ENCODE data around the gene PCYOX1L. TPM values are rescaled to one million over a fixed set of nuclear protein-coding genes. Genes with fewer than 3 reads are reported as not detected.

PCYOX1L gene
- polyA plus RNA-seq, 3 donors: 9.8 to 31.8 (median 13.5) TPM

DNA sequence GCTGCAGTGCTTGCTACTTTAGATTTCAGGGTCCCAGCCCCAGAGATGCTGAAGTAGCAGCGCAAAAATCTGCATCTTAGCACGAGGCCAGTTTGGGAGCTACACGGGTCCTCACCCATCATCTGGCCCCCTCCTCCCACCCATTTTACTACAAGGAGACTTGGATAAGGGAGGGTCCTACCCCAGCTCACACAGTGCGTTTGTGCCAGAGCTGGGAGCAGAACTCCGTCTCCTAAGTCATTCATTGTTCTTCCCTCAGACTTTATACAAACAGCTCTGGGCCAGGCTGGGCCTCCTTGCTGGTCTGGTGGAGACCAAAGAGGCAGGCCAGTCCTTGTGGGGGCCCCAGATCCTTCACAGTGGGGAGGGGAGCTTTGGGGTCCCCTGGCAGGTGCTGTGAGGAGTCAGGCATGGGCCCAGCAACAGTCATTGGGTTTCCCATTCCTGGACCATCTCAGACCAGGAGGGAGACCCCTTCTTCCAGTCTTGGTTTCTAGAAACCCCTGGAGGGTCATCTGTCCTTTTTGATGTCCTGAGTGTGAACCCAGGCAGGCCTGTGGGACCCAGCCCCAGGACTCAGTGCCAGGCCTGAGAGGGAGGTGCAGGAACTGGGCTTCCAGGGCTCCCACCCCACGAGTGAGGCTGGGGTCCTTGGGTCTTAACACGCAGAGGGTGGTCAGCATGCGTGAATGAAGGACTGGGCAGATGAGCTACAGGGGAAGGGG, 23.6 kb downstream of the PCYOX1L start:
- Histone ChIP-seq H3K4me1 (ENCODE audit: control insufficient read depth in 1 of 2, insufficient read depth in 2 of 2, low read length in 2 of 2) (no peaks in the 10 kb centered on the region), H4K20me1 (ENCODE audit: insufficient read depth, low read length) (no peaks in the 10 kb centered on the region), H3K27ac (ENCODE audit: low read depth in 1 of 2, low read length in 2 of 2) (no peak overlapping the region), H3K27me3 (ENCODE audit: control insufficient read depth in 2 of 2, insufficient read depth in 2 of 2, low read length in 2 of 2) (no peaks in the 10 kb centered on the region), H3K79me2 (ENCODE audit: insufficient read depth, low read length) (no peaks in the 10 kb centered on the region), H3K9ac (ENCODE audit: insufficient read depth, low read length, poor library complexity, severe bottlenecking) (no peak overlapping the region), H3K4me2 (replicated peaks; ENCODE audit: extremely low read depth, low read length, poor library complexity, severe bottlenecking) (no peak overlapping the region), H3K4me3 (replicated peaks in 1 of 3; ENCODE audit: low read depth in 2 of 3, low read length in 3 of 3) (no peak overlapping the region), H3K9me3 (replicated peaks in 1 of 2; ENCODE audit: control insufficient read depth in 1 of 2, insufficient read depth in 1 of 2, low read length in 2 of 2) (no peaks in the 10 kb centered on the region), H3K36me3 (replicated peaks in 1 of 2; ENCODE audit: control insufficient read depth in 1 of 2, insufficient read depth in 2 of 2, low read length in 2 of 2) (no peaks in the 10 kb centered on the region), H2AFZ (ENCODE audit: insufficient read depth, low read depth, low read length, poor library complexity, severe bottlenecking) (peak overlapping the region; percentile 22)
- intact Hi-C loops (cut with micrococcal nuclease): loop anchor here (5.0 kb wide), 2 partner anchors 181 to 186 kb away; no protein-coding TSS in a partner anchor
- TF ChIP-seq, protein P1, sequence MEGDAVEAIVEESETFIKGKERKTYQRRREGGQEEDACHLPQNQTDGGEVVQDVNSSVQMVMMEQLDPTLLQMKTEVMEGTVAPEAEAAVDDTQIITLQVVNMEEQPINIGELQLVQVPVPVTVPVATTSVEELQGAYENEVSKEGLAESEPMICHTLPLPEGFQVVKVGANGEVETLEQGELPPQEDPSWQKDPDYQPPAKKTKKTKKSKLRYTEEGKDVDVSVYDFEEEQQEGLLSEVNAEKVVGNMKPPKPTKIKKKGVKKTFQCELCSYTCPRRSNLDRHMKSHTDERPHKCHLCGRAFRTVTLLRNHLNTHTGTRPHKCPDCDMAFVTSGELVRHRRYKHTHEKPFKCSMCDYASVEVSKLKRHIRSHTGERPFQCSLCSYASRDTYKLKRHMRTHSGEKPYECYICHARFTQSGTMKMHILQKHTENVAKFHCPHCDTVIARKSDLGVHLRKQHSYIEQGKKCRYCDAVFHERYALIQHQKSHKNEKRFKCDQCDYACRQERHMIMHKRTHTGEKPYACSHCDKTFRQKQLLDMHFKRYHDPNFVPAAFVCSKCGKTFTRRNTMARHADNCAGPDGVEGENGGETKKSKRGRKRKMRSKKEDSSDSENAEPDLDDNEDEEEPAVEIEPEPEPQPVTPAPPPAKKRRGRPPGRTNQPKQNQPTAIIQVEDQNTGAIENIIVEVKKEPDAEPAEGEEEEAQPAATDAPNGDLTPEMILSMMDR (IDR thresholded peaks at IDR 0.05): no peak
- peaks cover 1 to 3% (median 1%) of the 10 kb centered on the region in 3 donors for H3K27me3 Mint-ChIP-seq (ENCODE audit: low read depth in 3 of 3)
- no peak for DNase-seq
- H3K4me3 Mint-ChIP-seq: no peak overlapping the region
- no peaks in the 10 kb centered on the region for H3K36me3 Mint-ChIP-seq
- H3K4me1 Mint-ChIP-seq: peaks cover 4% of the 10 kb centered on the region
- 51% methylated on average over 6 of the region's 8 CpGs for WGBS (ENCODE audit: insufficient coverage)
- H3K9me3 Mint-ChIP-seq: peaks cover 0 to 2% (median 0%) of the 10 kb centered on the region in 7 donors
- peak overlapping the region in 1 of 7 donors; percentile 44 for H3K27ac Mint-ChIP-seq

GRCh38 chr5:149381986-149382338, 24.1 kb downstream of the PCYOX1L start:
- Histone ChIP-seq H3K27ac (ENCODE audit: low read depth in 1 of 2, low read length in 2 of 2) (no peak overlapping the region), H4K20me1 (ENCODE audit: insufficient read depth, low read length) (no peaks in the 10 kb centered on the region), H3K4me1 (ENCODE audit: control insufficient read depth in 1 of 2, insufficient read depth in 2 of 2, low read length in 2 of 2) (no peaks in the 10 kb centered on the region), H3K9ac (ENCODE audit: insufficient read depth, low read length, poor library complexity, severe bottlenecking) (no peak overlapping the region), H2AFZ (ENCODE audit: insufficient read depth, low read depth, low read length, poor library complexity, severe bottlenecking) (peak overlapping the region; percentile 22), H3K4me3 (replicated peaks in 1 of 3; ENCODE audit: low read depth in 2 of 3, low read length in 3 of 3) (no peak overlapping the region), H3K79me2 (ENCODE audit: insufficient read depth, low read length) (no peaks in the 10 kb centered on the region), H3K9me3 (replicated peaks in 1 of 2; ENCODE audit: control insufficient read depth in 1 of 2, insufficient read depth in 1 of 2, low read length in 2 of 2) (no peaks in the 10 kb centered on the region), H3K4me2 (replicated peaks; ENCODE audit: extremely low read depth, low read length, poor library complexity, severe bottlenecking) (no peak overlapping the region), H3K36me3 (replicated peaks in 1 of 2; ENCODE audit: control insufficient read depth in 1 of 2, insufficient read depth in 2 of 2, low read length in 2 of 2) (no peaks in the 10 kb centered on the region), H3K27me3 (ENCODE audit: control insufficient read depth in 2 of 2, insufficient read depth in 2 of 2, low read length in 2 of 2) (no peaks in the 10 kb centered on the region)
- H3K27me3 Mint-ChIP-seq (ENCODE audit: low read depth in 3 of 3): peaks cover 1 to 3% (median 1%) of the 10 kb centered on the region in 3 donors
- peaks cover 4% of the 10 kb centered on the region for H3K4me1 Mint-ChIP-seq
- peak; percentile 37 to 61 (median 55) for DNase-seq
- H3K36me3 Mint-ChIP-seq: no peaks in the 10 kb centered on the region
- TF ChIP-seq, protein P1 (IDR thresholded peaks at IDR 0.05): peak; percentile 88
- H3K9me3 Mint-ChIP-seq: peaks cover 0 to 2% (median 0%) of the 10 kb centered on the region in 7 donors
- 44% methylated on average over 9 of the region's 16 CpGs for WGBS (ENCODE audit: insufficient coverage)
- intact Hi-C loops (cut with micrococcal nuclease): loop anchor here (5.0 kb wide), 2 partner anchors 180 to 185 kb away; no protein-coding TSS in a partner anchor
- peak overlapping the region in 1 of 7 donors; percentile 44 for H3K27ac Mint-ChIP-seq
- no peak overlapping the region for H3K4me3 Mint-ChIP-seq

Data from CD14-positive monocyte (primary cell).